Stomach (tissue), 4 donors: ENCODE results near the gene OSBPL6.

Experiments
- POLR2A ChIP-seq, 4 donors: fragments of 450-650 bp; IDR thresholded peaks; one replicate each; pipeline ENCODE4 v1.6.1; 2016; ENCODE audit warnings: antibody characterized with exemption in 4 of 4, control low read depth in 2 of 4, mild to moderate bottlenecking in 1 of 4, moderate library complexity in 1 of 4
- TF ChIP-seq, protein P1 (sequence below), 7 experiments: fragments of 450-650 bp in 4 of 7; fragments of 200-600 bp in 3 of 7; sonication (generic) in 3 of 7; IDR thresholded peaks; one replicate each; pipeline ENCODE4 v1.5.1; 2016 to 2019; ENCODE audit warnings: antibody characterized with exemption in 7 of 7, control low read depth in 2 of 7, mild to moderate bottlenecking in 1 of 7

- TF ChIP-seq, protein P1, sequence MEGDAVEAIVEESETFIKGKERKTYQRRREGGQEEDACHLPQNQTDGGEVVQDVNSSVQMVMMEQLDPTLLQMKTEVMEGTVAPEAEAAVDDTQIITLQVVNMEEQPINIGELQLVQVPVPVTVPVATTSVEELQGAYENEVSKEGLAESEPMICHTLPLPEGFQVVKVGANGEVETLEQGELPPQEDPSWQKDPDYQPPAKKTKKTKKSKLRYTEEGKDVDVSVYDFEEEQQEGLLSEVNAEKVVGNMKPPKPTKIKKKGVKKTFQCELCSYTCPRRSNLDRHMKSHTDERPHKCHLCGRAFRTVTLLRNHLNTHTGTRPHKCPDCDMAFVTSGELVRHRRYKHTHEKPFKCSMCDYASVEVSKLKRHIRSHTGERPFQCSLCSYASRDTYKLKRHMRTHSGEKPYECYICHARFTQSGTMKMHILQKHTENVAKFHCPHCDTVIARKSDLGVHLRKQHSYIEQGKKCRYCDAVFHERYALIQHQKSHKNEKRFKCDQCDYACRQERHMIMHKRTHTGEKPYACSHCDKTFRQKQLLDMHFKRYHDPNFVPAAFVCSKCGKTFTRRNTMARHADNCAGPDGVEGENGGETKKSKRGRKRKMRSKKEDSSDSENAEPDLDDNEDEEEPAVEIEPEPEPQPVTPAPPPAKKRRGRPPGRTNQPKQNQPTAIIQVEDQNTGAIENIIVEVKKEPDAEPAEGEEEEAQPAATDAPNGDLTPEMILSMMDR (IDR thresholded peaks at IDR 0.05): no peak
- TF ChIP-seq POLR2A (IDR thresholded peaks at IDR 0.05): no peak
These were observed 194.0 kb downstream of the OSBPL6 start for GRCh38 chr2:178388287-178388686.
